Measurements from ENCODE around the gene RYR3.

Gene RYR3

GRCh38 chr15:33844186-33844585 lies 533.4 kb downstream of the RYR3 start:
- TF ChIP-seq PPARA (CRISPR knock-in tag; IDR thresholded peaks at IDR 0.05; ENCODE audit: borderline replicate concordance): no peak
- TF ChIP-seq ZNF565 (CRISPR knock-in tag; conservative IDR thresholded peaks at IDR 0.05; ENCODE audit: low read depth): no peak
- no peak for TF ChIP-seq TCF4 (CRISPR knock-in tag; IDR thresholded peaks at IDR 0.05; ENCODE audit: borderline replicate concordance)
- TF ChIP-seq RARB (CRISPR knock-in tag; IDR thresholded peaks at IDR 0.05): no peak
- no peak for TF ChIP-seq ARNTL (CRISPR knock-in tag; IDR thresholded peaks at IDR 0.05; ENCODE audit: borderline replicate concordance, low read depth)
- TF ChIP-seq CSRNP3 (CRISPR knock-in tag; IDR thresholded peaks at IDR 0.05): no peak
- no peak for TF ChIP-seq ZNF8 (CRISPR knock-in tag; IDR thresholded peaks at IDR 0.05)
- no peak for TF ChIP-seq SNAI2 (CRISPR knock-in tag; IDR thresholded peaks at IDR 0.05)
- TF ChIP-seq TSHZ2 (CRISPR knock-in tag; IDR thresholded peaks at IDR 0.05): no peak
- TF ChIP-seq ESRRG (CRISPR knock-in tag; IDR thresholded peaks at IDR 0.05): no peak
- TF ChIP-seq GLIS3 (CRISPR knock-in tag; IDR thresholded peaks at IDR 0.05): no peak
- no peak for TF ChIP-seq ISL1 (CRISPR knock-in tag; IDR thresholded peaks at IDR 0.05)
- TF ChIP-seq ZFP3 (CRISPR knock-in tag; IDR thresholded peaks at IDR 0.05): no peak
- no peak for TF ChIP-seq ZNF70 (CRISPR knock-in tag; IDR thresholded peaks at IDR 0.05)
- TF ChIP-seq TOX (CRISPR knock-in tag; IDR thresholded peaks at IDR 0.05; ENCODE audit: borderline replicate concordance): no peak
- no peak for TF ChIP-seq ZFP30 (CRISPR knock-in tag; IDR thresholded peaks at IDR 0.05)
- TF ChIP-seq PATZ1 (CRISPR knock-in tag; IDR thresholded peaks at IDR 0.05; ENCODE audit: borderline replicate concordance): no peak
- TF ChIP-seq OSR1 (CRISPR knock-in tag; IDR thresholded peaks at IDR 0.05): no peak
- TF ChIP-seq POU6F1 (CRISPR knock-in tag; IDR thresholded peaks at IDR 0.05; ENCODE audit: borderline replicate concordance, low read depth): no peak

GRCh38 chr15:33844597-33844996 lies 533.8 kb downstream of the RYR3 start:
- no peak for ATAC-seq
- TF ChIP-seq PPARA (CRISPR knock-in tag; IDR thresholded peaks at IDR 0.05; ENCODE audit: borderline replicate concordance): no peak
- no peak for TF ChIP-seq CREB5 (CRISPR knock-in tag; IDR thresholded peaks at IDR 0.05; ENCODE audit: low read depth)
- TF ChIP-seq ARNTL (CRISPR knock-in tag; IDR thresholded peaks at IDR 0.05; ENCODE audit: borderline replicate concordance, low read depth): no peak
- no peak for TF ChIP-seq CSDC2 (CRISPR knock-in tag; IDR thresholded peaks at IDR 0.05)
- TF ChIP-seq ZFP3 (CRISPR knock-in tag; IDR thresholded peaks at IDR 0.05): no peak
- no peak for TF ChIP-seq POU6F1 (CRISPR knock-in tag; IDR thresholded peaks at IDR 0.05; ENCODE audit: borderline replicate concordance, low read depth)

More at GRCh38 chr15:33844186-33844585, 533.4 kb downstream of the RYR3 start:
- ATAC-seq: no peak
